HepG2 (cell line): ENCODE data around the gene TXN. TPM values are rescaled to one million over a fixed set of nuclear protein-coding genes. Genes with fewer than 3 reads are reported as not detected.

ENCODE experiments used
- ATAC-seq: fragments of 200-7000 bp; cut with Tn5 transposase; 3 replicates; pipeline ENCODE4 v1.9.1; 2020; ENCODE audit warnings: mild to moderate bottlenecking, moderate library complexity
- BruUV-seq: library from RNA; stranded (reverse); fragments of 400-500 nt; replicated peaks from 2 replicates; lab custom pipeline; 2021; lab: Mats Ljungman, UMichigan
- CTCF ChIA-PET: fragments of 300-600 bp; formaldehyde crosslinking; extraction: SDS; loops from one replicate; lab custom pipeline; 2021; ENCODE audit warnings: low total read pairs, inconsistent platforms, low intra/inter-chr PET ratio; lab: Yijun Ruan, JAX
- POLR2A ChIA-PET: fragments of 350-600 bp; sonication (Branson Sonifier 250); formaldehyde crosslinking; loops from one replicate; lab custom pipeline; 2020; ENCODE audit warnings: antibody characterized with exemption, inconsistent platforms; lab: Yijun Ruan, JAX
- DNase-seq: peaks from one replicate; pipeline ENCODE4 v3.0.0-alpha.2; 2015; ENCODE audit warnings: low spot score
- FAIRE-seq: peaks from 3 replicates; lab custom pipeline; 2011; peaks lifted over from hg19 to GRCh38; lab: Jason Lieb, UNC
- H2AFZ ChIP-seq: one replicate; pipeline ENCODE4 v1.6.1; 2011; ENCODE audit warnings: low read length, inconsistent platforms
- H3K27ac ChIP-seq: fragments of 300-600 bp; 3 replicates; pipeline ENCODE4 v1.8.0; 2011; ENCODE audit warnings: mixed run types, mild to moderate bottlenecking, mixed read lengths, low read length, inconsistent platforms; ENCODE audit not compliant: insufficient read depth; ENCODE audit errors: extremely low read length
- H3K27me3 ChIP-seq, 2 experiments: fragments of 200-600 bp in 1 of 2; 2 replicates in 1 of 2; 3 replicates in 1 of 2; pipeline versions ENCODE4 v1.6.0 to v1.8.0; 2011; ENCODE audit warnings: low read length in 2 of 2, mild to moderate bottlenecking in 2 of 2, moderate library complexity in 2 of 2, inconsistent platforms in 1 of 2; ENCODE audit not compliant: insufficient read depth in 2 of 2, control insufficient read depth in 1 of 2
- H3K36me3 ChIP-seq, 2 experiments: fragments of 200-600 bp in 1 of 2; replicated peaks in 1 of 2; 2 replicates in 1 of 2; 3 replicates in 1 of 2; pipeline versions ENCODE4 v1.5.1 to v1.8.0; 2011; ENCODE audit warnings: low read length in 2 of 2, inconsistent platforms in 1 of 2; ENCODE audit not compliant: insufficient read depth in 2 of 2, control insufficient read depth in 1 of 2
- H3K4me1 ChIP-seq: 2 replicates; pipeline ENCODE4 v1.5.1; 2012; ENCODE audit warnings: low read length, inconsistent platforms; ENCODE audit not compliant: insufficient read depth
- H3K4me2 ChIP-seq: 2 replicates; pipeline ENCODE4 v1.6.0; 2011; ENCODE audit warnings: low read depth, low read length, inconsistent platforms
- H3K4me3 ChIP-seq, 3 experiments: fragments of 200-600 bp in 1 of 3; sonication (generic), shearing (Covaris generic) in 1 of 3; replicated peaks in 1 of 3; 2 replicates each; pipeline ENCODE4 v1.5.1; 2011 to 2016; ENCODE audit warnings: low read length in 3 of 3, inconsistent platforms in 2 of 3, low read depth in 2 of 3, mild to moderate bottlenecking in 2 of 3, control low read depth in 1 of 3, mixed read lengths in 1 of 3; ENCODE audit not compliant: insufficient read depth in 1 of 3
- H3K79me2 ChIP-seq: one replicate; pipeline ENCODE4 v1.6.1; 2011; ENCODE audit warnings: low read length, inconsistent platforms; ENCODE audit not compliant: insufficient read depth
- H3K9ac ChIP-seq: 2 replicates; pipeline ENCODE4 v1.6.0; 2011; ENCODE audit warnings: mild to moderate bottlenecking, low read depth, low read length, inconsistent platforms; ENCODE audit not compliant: insufficient read depth
- H3K9me3 ChIP-seq: 2 replicates; pipeline ENCODE4 v1.5.1; 2012; ENCODE audit warnings: mild to moderate bottlenecking, low read length
- H4K20me1 ChIP-seq: 2 replicates; pipeline ENCODE4 v1.6.0; 2011; ENCODE audit warnings: inconsistent platforms, mild to moderate bottlenecking, low read length, moderate library complexity; ENCODE audit not compliant: insufficient read depth
- BRCA1 ChIP-seq: sonication (generic); formaldehyde crosslinking; IDR thresholded peaks from 2 replicates; pipeline ENCODE4 v1.4.0; 2020; ENCODE audit warnings: missing genetic modification reagents
- DNMT1 ChIP-seq: sonication (generic); formaldehyde crosslinking; IDR thresholded peaks from 2 replicates; pipeline ENCODE4 v1.5.1; 2020; ENCODE audit warnings: mild to moderate bottlenecking, missing genetic modification reagents
- FOXA1 ChIP-seq, 2 experiments: fragments of 450-650 bp in 1 of 2; sonication (generic) in 1 of 2; formaldehyde crosslinking in 1 of 2; IDR thresholded peaks; 2 replicates each; pipeline versions ENCODE4 v1.4.0 to v1.6.1; 2016 to 2020; ENCODE audit warnings: missing genetic modification reagents in 1 of 2
- GLI4 ChIP-seq: sonication (generic); formaldehyde crosslinking; IDR thresholded peaks from 2 replicates; pipeline ENCODE4 v1.5.1; 2020; ENCODE audit warnings: missing genetic modification reagents, mild to moderate bottlenecking, moderate library complexity, borderline replicate concordance
- KLF11 ChIP-seq: IDR thresholded peaks from 2 replicates; pipeline ENCODE4 v1.6.1; 2016; ENCODE audit warnings: missing compliant biosample characterization
- MBD4 ChIP-seq: IDR thresholded peaks from 2 replicates; pipeline ENCODE4 v1.6.1; 2012; ENCODE audit warnings: low read length, inconsistent platforms, borderline replicate concordance
- MTF1 ChIP-seq: sonication (generic); formaldehyde crosslinking; IDR thresholded peaks from 2 replicates; pipeline ENCODE4 v1.5.0; 2020; ENCODE audit warnings: missing genetic modification reagents
- SIX1 ChIP-seq: sonication (generic); formaldehyde crosslinking; IDR thresholded peaks from 2 replicates; pipeline ENCODE4 v1.4.0; 2020; ENCODE audit warnings: missing genetic modification reagents, borderline replicate concordance
- SOX13 ChIP-seq, 3 experiments: fragments of 450-650 bp in 1 of 3; sonication (generic) in 1 of 3; formaldehyde crosslinking in 1 of 3; IDR thresholded peaks in 2 of 3; conservative IDR thresholded peaks in 1 of 3; 2 replicates each; pipeline versions ENCODE4 v1.5.0 to v1.6.1; 2016 to 2020; ENCODE audit warnings: antibody characterized with exemption in 1 of 3, mild to moderate bottlenecking in 1 of 3, missing compliant biosample characterization in 1 of 3, missing genetic modification reagents in 1 of 3, moderate library complexity in 1 of 3
- THAP11 ChIP-seq: IDR thresholded peaks from 2 replicates; pipeline ENCODE4 v1.6.1; 2016; ENCODE audit warnings: missing biosample characterization, missing genetic modification reagents
- ZNF343 ChIP-seq: sonication (generic); formaldehyde crosslinking; IDR thresholded peaks from 2 replicates; pipeline ENCODE4 v1.4.0; 2020; ENCODE audit warnings: mild to moderate bottlenecking, missing genetic modification reagents
- WGBS: methylation state at CpG from one replicate; pipeline ENCODE4 v1.1.6; 2017; ENCODE audit warnings: low lambda C conversion rate; 5-methylcytosine and 5-hydroxymethylcytosine counted together
- in situ Hi-C: cut with HindIII; loops from 2 replicates; pipeline ENCODE4 v1.10.0; 2017; ENCODE audit warnings: low pct_unique_long_range_greater_than_20kb; ENCODE audit not compliant: extremely low pct_ligation_motif_present
- intact Hi-C: fragments of 100-400 bp; cut with micrococcal nuclease; formaldehyde crosslinking; loops from one replicate; pipeline ENCODE4 v1.10.0; 2022; ENCODE audit not compliant: unreplicated experiment
- polyA plus RNA-seq, 8 experiments: library from polyadenylated mRNA; depleted of rRNA in 3 of 8; stranded (reverse) in 7 of 8; unstranded in 1 of 8; fragments of >200 nt; fragmentation: Illumina TruSeq in 4 of 8; extraction: Trizol in 4 of 8; gene quantifications; 2 replicates each; pipeline versions ENCODE4 v1.2.1 to v1.2.3, GENCODE V29; 2011 to 2016; ENCODE audit warnings: low read depth in 4 of 8, missing spikeins in 1 of 8, mixed read lengths in 1 of 8; ENCODE audit not compliant: insufficient read depth in 1 of 8
- total RNA-seq, 5 experiments: library from RNA; depleted of rRNA; stranded (reverse); fragments of >200 nt; fragmentation: Illumina TruSeq; extraction: Trizol; gene quantifications; 2 replicates each; pipeline ENCODE4 v1.2.3, GENCODE V29; 2016; ENCODE audit warnings: low read depth in 1 of 5

The TXN gene
- total and polyA plus RNA-seq, 2 of the 13 experiments (the other 11 are each of a cell fraction or from before 2014, with no cell fraction given): 364 to 470 TPM

- H3K79me2 ChIP-seq: no peaks in the 10 kb centered on the region
- H3K36me3 ChIP-seq: no peaks in the 10 kb centered on the region
- no peak overlapping the region for H3K4me2 ChIP-seq
- H2AFZ ChIP-seq: no peak overlapping the region
- DNase-seq (no peak), ATAC-seq (no peak), FAIRE-seq (no peak)
- intact Hi-C loops: no loop called here
- CTCF ChIA-PET: no interaction called here
- no peak overlapping the region for H3K9ac ChIP-seq
- no peaks in the 10 kb centered on the region for H3K4me1 ChIP-seq
- no peaks in the 10 kb centered on the region for H4K20me1 ChIP-seq
- TF ChIP-seq THAP11 (CRISPR knock-in tag) (no peak), GLI4 (CRISPR knock-in tag) (no peak), MBD4 (no peak), KLF11 (CRISPR knock-in tag) (no peak), FOXA1 (IDR thresholded peaks at IDR 0.05) (no peak), FOXA1 (CRISPR knock-in tag; IDR thresholded peaks at IDR 0.05) (no peak), SOX13 (IDR thresholded peaks at IDR 0.05) (no peak), SOX13 (CRISPR knock-in tag; conservative IDR thresholded peaks at IDR 0.05 in 1 of 2, IDR thresholded peaks at IDR 0.05 in 1 of 2) (no peak), SIX1 (CRISPR knock-in tag) (no peak)
- no peak overlapping the region for H3K4me3 ChIP-seq
- POLR2A ChIA-PET: no interaction called here
- in situ Hi-C loops: no loop called here
- no peaks in the 10 kb centered on the region for H3K9me3 ChIP-seq
- no TSS peak for BruUV-seq
- H3K27me3 ChIP-seq: no peaks in the 10 kb centered on the region
- no peak overlapping the region for H3K27ac ChIP-seq
- 54% methylated on average over 2 of the region's 2 CpGs for WGBS
These were observed 28.0 kb downstream of the TXN start for GRCh38 chr9:110228321-110228720.

GRCh38 chr9:110224583-110224982 lies 31.7 kb downstream of the TXN start:
- DNase-seq: no peak
- TF ChIP-seq ZNF343 (CRISPR knock-in tag): no peak
- TF ChIP-seq MTF1 (CRISPR knock-in tag): no peak
- TF ChIP-seq DNMT1 (CRISPR knock-in tag): no peak
- no peak for TF ChIP-seq BRCA1
- TF ChIP-seq, all 625 proteins: peak for 0
- BruUV-seq: no TSS peak
- H3K27ac ChIP-seq: no peak overlapping the region
- H3K4me1 ChIP-seq: peaks cover 28% of the 10 kb centered on the region
- no peaks in the 10 kb centered on the region for H4K20me1 ChIP-seq
- H3K27me3 ChIP-seq: no peaks in the 10 kb centered on the region
- intact Hi-C loops (no loop called here), in situ Hi-C loops (no loop called here)
- ChIA-PET POLR2A (no interaction called here), CTCF (no interaction called here)
- no peak overlapping the region for H3K4me2 ChIP-seq
- 82% methylated on average over 3 of the region's 3 CpGs for WGBS
- H3K9me3 ChIP-seq: no peaks in the 10 kb centered on the region
- H3K4me3 ChIP-seq: no peak overlapping the region
- no peak overlapping the region for H2AFZ ChIP-seq
- FAIRE-seq (no peak), ATAC-seq (no peak)
- H3K36me3 ChIP-seq: no peaks in the 10 kb centered on the region
- H3K79me2 ChIP-seq: no peaks in the 10 kb centered on the region
- H3K9ac ChIP-seq: no peak overlapping the region
